CD4-positive, CD25-positive, alpha-beta regulatory T cell (primary cell): Measurements from ENCODE around the gene TMBIM1. TPM values are rescaled to one million over a fixed set of nuclear protein-coding genes. Genes with fewer than 3 reads are reported as not detected.

Experiments used
- ATAC-seq, 2 donors: fragments of 150-1000 bp; cut with Tn5 transposase; one replicate each; pipeline ENCODE4 v1.10.0; 2021; ENCODE audit warnings: low read depth in 2 of 2, moderate number of reproducible peaks in 2 of 2, moderate library complexity in 1 of 2
- DNase-seq, 3 donors: peaks; one replicate each; pipeline versions ENCODE4 v3.0.0 to v3.0.0-alpha.2; 2012 to 2022; ENCODE audit warnings: mixed read lengths in 1 of 3
- H3K27ac ChIP-seq: one replicate; pipeline ENCODE4 v1.7.0; 2013; ENCODE audit warnings: mild to moderate bottlenecking, low read length; ENCODE audit not compliant: insufficient read depth, poor library complexity, severe bottlenecking
- H3K27me3 ChIP-seq: one replicate; pipeline ENCODE4 v1.7.0; 2013; ENCODE audit warnings: low read length; ENCODE audit not compliant: control insufficient read depth, insufficient read depth
- H3K36me3 ChIP-seq: one replicate; pipeline ENCODE4 v1.7.0; 2013; ENCODE audit warnings: mild to moderate bottlenecking, low read length, moderate library complexity; ENCODE audit not compliant: control insufficient read depth, insufficient read depth
- H3K4me1 ChIP-seq: 2 replicates; pipeline ENCODE4 v1.7.0; 2013; ENCODE audit warnings: mild to moderate bottlenecking, low read length; ENCODE audit not compliant: insufficient read depth, control insufficient read depth, poor library complexity, severe bottlenecking
- H3K4me3 ChIP-seq: one replicate; pipeline ENCODE4 v1.7.0; 2013; ENCODE audit warnings: low read depth, mild to moderate bottlenecking, low read length, moderate library complexity
- H3K9me3 ChIP-seq, 2 experiments: 1 replicate in 1 of 2; 2 replicates in 1 of 2; pipeline ENCODE4 v1.7.0; 2013; ENCODE audit warnings: low read length in 2 of 2, mild to moderate bottlenecking in 1 of 2, moderate library complexity in 1 of 2; ENCODE audit not compliant: control insufficient read depth in 2 of 2
- H3K27ac Mint-ChIP-seq, 3 donors: one replicate each; pipeline ENCODE4 v1.8.0; 2020 to 2022; ENCODE audit warnings: mild to moderate bottlenecking in 3 of 3, mixed read lengths in 3 of 3, moderate library complexity in 2 of 3
- H3K27me3 Mint-ChIP-seq: one replicate; pipeline ENCODE4 v1.8.0; 2022; ENCODE audit warnings: mild to moderate bottlenecking, mixed read lengths
- H3K36me3 Mint-ChIP-seq: one replicate; pipeline ENCODE4 v1.8.0; 2020; ENCODE audit warnings: mixed read lengths
- H3K4me1 Mint-ChIP-seq, 4 donors: one replicate each; pipeline ENCODE4 v1.8.0; 2020 to 2022; ENCODE audit warnings: mixed read lengths in 4 of 4, mild to moderate bottlenecking in 1 of 4
- H3K4me3 Mint-ChIP-seq, 4 donors: one replicate each; pipeline ENCODE4 v1.8.0; 2020 to 2022; ENCODE audit warnings: mild to moderate bottlenecking in 4 of 4, mixed read lengths in 4 of 4, moderate library complexity in 3 of 4
- H3K9me3 Mint-ChIP-seq, 7 donors: one replicate each; pipeline ENCODE4 v1.8.0; 2020 to 2022; ENCODE audit warnings: mixed read lengths in 7 of 7, mild to moderate bottlenecking in 3 of 7, moderate library complexity in 2 of 7
- polyA plus RNA-seq, 4 donors: library from polyadenylated mRNA; unstranded; fragments of 300-500 nt; fragmentation: Illumina TruSeq; gene quantifications; one replicate each; pipeline ENCODE4 v1.2.3, GENCODE V29; 2021
- total RNA-seq: library from RNA; stranded (reverse); gene quantifications from one replicate; pipeline ENCODE4 v1.2.3, GENCODE V29; 2022

TMBIM1 gene
- total and polyA plus RNA-seq, 5 donors from 2014 or later = 96.4 to 180 (median 162) TPM

DNA sequence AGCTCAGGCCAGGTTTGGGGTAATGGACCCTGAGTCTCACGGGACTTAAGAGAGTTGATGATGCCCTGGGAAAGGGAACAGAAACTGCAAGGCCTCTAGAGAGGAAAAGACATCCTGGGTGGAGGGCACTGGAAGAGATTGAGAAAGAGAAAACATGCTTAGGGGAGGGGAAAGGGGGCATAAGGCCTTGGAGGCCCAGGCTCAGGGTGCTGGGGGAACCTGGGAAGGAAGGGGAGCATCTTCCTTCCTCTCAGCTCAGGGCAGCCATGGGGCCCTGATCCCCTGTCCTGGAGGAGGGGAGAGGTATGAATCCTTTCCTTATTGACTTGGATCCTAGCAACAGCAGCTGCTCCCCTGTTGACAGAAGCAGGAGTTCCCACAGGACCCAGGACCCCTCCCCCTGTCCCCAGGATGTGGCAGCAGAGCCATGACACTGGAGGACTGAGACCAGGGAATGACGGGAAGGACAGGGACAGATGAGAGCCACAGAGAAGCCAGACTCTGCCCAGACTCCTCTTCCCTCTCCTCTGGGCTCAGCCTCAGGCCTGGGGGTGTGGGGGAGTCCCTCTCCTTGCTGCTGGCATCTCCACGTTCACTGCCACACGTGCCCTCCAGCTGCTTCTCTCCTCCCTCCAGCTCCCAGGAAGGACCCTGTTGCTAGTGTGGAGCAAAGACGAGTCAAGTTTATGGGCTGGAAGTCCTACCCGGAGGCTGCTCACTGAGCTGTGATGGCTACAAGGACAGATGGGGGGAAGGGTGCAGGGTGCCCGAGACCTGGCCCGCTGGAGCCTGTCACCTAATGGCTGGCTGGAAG, 30.7 kb downstream of the TMBIM1 start:
- peaks cover 0 to 1% (median 0%) of the 10 kb centered on the region in 7 donors for H3K9me3 Mint-ChIP-seq

DNA sequence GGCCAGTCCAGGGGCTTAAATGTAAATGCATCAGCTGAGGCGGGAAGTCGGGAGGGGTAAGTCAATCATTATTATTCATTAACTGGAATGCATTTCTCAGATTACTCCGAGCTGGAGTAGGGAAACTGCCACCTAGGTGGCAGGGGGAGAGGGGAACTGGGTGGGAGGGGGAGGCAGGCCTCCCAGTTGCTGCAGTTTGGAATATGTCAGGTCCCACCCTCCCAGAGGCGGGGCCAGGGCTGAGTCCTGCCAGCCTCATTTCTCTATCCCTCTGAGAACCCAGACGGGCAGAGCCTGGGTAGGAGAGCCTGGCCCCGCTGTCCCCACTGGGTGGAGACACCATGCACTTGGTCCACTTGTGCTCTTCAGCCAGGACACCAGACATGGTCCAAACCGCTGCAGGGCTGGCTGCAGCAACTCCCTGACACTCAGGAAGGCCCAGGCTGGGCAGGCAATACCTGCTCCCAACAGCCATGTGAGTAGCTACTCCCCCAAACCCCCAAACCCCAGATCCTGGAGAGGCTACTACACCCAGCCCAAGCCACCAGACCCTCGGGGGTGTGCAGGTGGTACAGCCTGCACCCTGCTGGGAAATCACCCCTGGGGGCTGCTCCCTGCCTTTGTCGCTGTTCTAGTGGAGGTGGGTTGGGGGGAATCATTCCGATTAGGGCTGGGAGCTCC, 31.4 kb downstream of the TMBIM1 start, which contains the start of gene GPBAR1:
GPBAR1 (plus strand) TSS at position 274 of the 681 bp plus-strand sequence. CDS start 1,710 bp downstream, outside the sequence.
- Histone ChIP-seq H3K27ac (no peak within 1 kb of the TSS), H3K27me3 (no peaks in the 10 kb centered on the region), H3K4me3 (no peak within 1 kb of the TSS), H3K9me3 (no peaks in the 10 kb centered on the region), H3K36me3 (peaks cover 22% of the 10 kb centered on the region), H3K4me1 (peaks cover 6% of the 10 kb centered on the region)
- DNase-seq (no peak), ATAC-seq (no peak)
- H3K4me3 Mint-ChIP-seq = peak within 1 kb of the TSS in 1 of 4 donors; percentile 61
- H3K9me3 Mint-ChIP-seq = peaks cover 0 to 1% (median 0%) of the 10 kb centered on the region in 7 donors
- H3K36me3 Mint-ChIP-seq = peaks cover 12% of the 10 kb centered on the region
- peak within 1 kb of the TSS; percentile 80 to 85 (median 83) for H3K27ac Mint-ChIP-seq
- no peaks in the 10 kb centered on the region for H3K27me3 Mint-ChIP-seq
- H3K4me1 Mint-ChIP-seq = peaks cover 5 to 29% (median 12%) of the 10 kb centered on the region in 4 donors

More for the DNA sequence above, 30.7 kb downstream of the TMBIM1 start:
- H3K27me3 Mint-ChIP-seq = no peaks in the 10 kb centered on the region
- no peak overlapping the region for H3K27ac ChIP-seq
- peaks cover 13% of the 10 kb centered on the region for H3K36me3 Mint-ChIP-seq
- peaks cover 26% of the 10 kb centered on the region for H3K36me3 ChIP-seq
- DNase-seq (no peak), ATAC-seq (no peak)
- no peaks in the 10 kb centered on the region for H3K9me3 ChIP-seq
- peaks cover 5 to 31% (median 12%) of the 10 kb centered on the region in 4 donors for H3K4me1 Mint-ChIP-seq
- H3K27me3 ChIP-seq = no peaks in the 10 kb centered on the region
- no peak overlapping the region for H3K4me3 ChIP-seq
- peak overlapping the region in 1 of 3 donors; percentile 55 for H3K27ac Mint-ChIP-seq
- no peak overlapping the region for H3K4me3 Mint-ChIP-seq
- peaks cover 6% of the 10 kb centered on the region for H3K4me1 ChIP-seq

DNA sequence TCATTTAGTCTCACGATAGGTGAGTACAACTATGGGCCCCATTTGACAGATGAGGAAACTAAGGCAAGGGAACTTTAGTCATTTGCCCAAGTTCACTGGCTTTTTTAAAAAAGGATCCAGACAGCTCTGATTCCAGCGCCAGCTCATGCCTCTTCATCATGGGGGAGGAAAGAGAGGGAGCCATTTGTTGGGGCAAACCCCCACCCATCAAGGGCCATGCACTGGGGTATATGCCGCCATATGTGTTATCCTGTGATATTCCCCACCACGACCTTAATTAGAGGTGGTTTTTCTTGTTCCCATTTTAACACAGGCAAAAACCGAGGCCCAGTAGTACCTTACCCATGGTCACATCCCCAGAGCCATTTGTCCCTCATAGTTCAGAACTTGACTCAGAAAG, 32.1 kb downstream of the TMBIM1 start:
- Mint-ChIP-seq H3K36me3 (peaks cover 12% of the 10 kb centered on the region), H3K27ac (peak overlapping the region in 2 of 3 donors; percentile 80 to 83), H3K27me3 (no peaks in the 10 kb centered on the region), H3K4me3 (no peak overlapping the region), H3K9me3 (peaks cover 0 to 1% (median 0%) of the 10 kb centered on the region in 7 donors), H3K4me1 (peaks cover 5 to 27% (median 14%) of the 10 kb centered on the region in 4 donors)
- Histone ChIP-seq H3K27ac (no peak overlapping the region), H3K27me3 (no peaks in the 10 kb centered on the region), H3K36me3 (peaks cover 26% of the 10 kb centered on the region), H3K4me1 (peaks cover 6% of the 10 kb centered on the region), H3K9me3 (no peaks in the 10 kb centered on the region), H3K4me3 (no peak overlapping the region)
- ATAC-seq = no peak
- DNase-seq = no peak

DNA sequence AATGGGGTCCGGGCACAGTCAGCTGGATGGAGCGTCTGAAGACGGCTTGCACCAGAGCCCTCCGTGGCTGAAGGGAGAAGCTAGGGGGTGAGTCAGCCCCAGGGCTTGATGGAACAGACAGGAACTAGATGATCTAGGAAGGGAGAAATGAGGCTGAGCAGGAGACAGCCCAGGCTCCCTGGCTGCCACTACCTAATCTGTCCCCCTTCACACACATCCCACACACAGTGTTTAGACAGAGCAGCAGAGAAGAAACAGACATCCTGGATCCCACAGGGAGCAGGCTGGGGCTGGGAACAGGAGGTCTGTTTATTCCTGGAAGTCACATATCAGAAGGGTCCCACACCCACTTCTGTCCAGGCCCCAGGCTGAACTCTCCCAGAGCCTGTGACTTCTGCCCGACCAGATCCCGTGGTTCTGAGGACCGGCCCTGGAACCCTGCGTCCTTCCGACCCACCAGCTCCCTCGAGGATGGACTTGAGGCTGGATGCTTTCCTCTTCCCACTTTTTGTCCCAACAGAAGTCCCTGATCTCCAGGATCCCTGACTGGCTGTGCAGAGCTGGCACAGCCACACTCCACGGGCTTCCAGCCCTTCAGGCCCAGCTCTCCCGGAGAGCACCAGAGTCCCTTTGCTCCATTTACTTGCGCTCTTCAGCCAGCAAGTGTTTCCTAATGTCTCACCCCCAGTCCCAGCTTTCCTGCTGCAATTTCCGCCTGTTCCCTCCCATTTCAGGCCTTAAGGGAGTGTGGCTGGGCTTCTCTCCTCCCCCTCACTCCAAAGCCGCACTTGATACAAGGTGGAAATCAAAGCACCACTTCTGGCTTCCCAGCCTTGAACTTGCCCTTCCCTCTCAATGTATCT, 33.0 kb downstream of the TMBIM1 start:
- H3K27me3 ChIP-seq = no peaks in the 10 kb centered on the region
- peak overlapping the region; percentile 80 to 92 (median 83) for H3K27ac Mint-ChIP-seq
- H3K4me3 ChIP-seq = no peak overlapping the region
- H3K4me1 Mint-ChIP-seq = peaks cover 5 to 27% (median 16%) of the 10 kb centered on the region in 4 donors
- peak overlapping the region in 1 of 4 donors; percentile 61 for H3K4me3 Mint-ChIP-seq
- peaks cover 6% of the 10 kb centered on the region for H3K4me1 ChIP-seq
- DNase-seq (no peak), ATAC-seq (no peak)
- H3K27ac ChIP-seq = no peak overlapping the region
- H3K36me3 ChIP-seq = peaks cover 27% of the 10 kb centered on the region
- H3K9me3 Mint-ChIP-seq = no peaks in the 10 kb centered on the region
- H3K9me3 ChIP-seq = no peaks in the 10 kb centered on the region
- no peaks in the 10 kb centered on the region for H3K27me3 Mint-ChIP-seq
- H3K36me3 Mint-ChIP-seq = peaks cover 18% of the 10 kb centered on the region

DNA sequence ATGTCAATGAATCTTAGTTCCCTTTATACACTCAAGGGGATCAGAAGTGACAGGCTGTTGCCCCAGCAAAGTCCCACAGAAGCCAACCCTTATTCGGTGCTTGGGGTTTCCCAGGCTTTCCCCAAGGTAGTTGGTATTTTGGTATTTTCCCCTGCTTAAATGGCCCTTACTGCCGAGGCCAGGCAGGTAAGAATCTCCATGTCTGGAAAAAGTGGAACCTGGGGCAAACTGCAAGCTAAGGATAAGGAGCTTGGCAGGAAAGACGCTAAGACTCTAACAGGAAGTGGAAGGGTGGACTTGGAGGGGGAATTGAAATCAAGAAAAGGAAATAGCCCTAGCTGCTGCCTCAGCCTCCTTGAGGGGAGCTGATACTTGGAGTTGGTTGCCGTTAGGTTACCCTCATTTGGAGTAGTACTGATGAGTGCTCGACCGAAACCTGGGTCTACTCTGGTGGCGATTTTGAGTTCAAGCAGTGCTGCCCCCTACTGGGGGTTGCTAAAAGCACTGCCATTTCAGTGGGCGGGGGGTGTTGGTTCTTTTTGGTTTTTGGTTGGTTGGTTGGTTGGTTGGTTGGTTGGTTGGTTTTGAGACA, 34.8 kb downstream of the TMBIM1 start:
- peak overlapping the region; percentile 82 to 95 (median 92) for H3K27ac Mint-ChIP-seq
- no peaks in the 10 kb centered on the region for H3K9me3 Mint-ChIP-seq
- H3K36me3 Mint-ChIP-seq = peaks cover 23% of the 10 kb centered on the region
- DNase-seq (peak; percentile 40 to 78 (median 64)), ATAC-seq (peak; percentile 64 to 68)
- Histone ChIP-seq H3K27me3 (no peaks in the 10 kb centered on the region), H3K27ac (peak overlapping the region; percentile 73), H3K4me3 (peak overlapping the region; percentile 49), H3K9me3 (no peaks in the 10 kb centered on the region), H3K36me3 (peaks cover 36% of the 10 kb centered on the region), H3K4me1 (peaks cover 6% of the 10 kb centered on the region)
- peaks cover 5 to 30% (median 15%) of the 10 kb centered on the region in 4 donors for H3K4me1 Mint-ChIP-seq
- H3K4me3 Mint-ChIP-seq = peak overlapping the region; percentile 39 to 50 (median 44)
- no peaks in the 10 kb centered on the region for H3K27me3 Mint-ChIP-seq

DNA sequence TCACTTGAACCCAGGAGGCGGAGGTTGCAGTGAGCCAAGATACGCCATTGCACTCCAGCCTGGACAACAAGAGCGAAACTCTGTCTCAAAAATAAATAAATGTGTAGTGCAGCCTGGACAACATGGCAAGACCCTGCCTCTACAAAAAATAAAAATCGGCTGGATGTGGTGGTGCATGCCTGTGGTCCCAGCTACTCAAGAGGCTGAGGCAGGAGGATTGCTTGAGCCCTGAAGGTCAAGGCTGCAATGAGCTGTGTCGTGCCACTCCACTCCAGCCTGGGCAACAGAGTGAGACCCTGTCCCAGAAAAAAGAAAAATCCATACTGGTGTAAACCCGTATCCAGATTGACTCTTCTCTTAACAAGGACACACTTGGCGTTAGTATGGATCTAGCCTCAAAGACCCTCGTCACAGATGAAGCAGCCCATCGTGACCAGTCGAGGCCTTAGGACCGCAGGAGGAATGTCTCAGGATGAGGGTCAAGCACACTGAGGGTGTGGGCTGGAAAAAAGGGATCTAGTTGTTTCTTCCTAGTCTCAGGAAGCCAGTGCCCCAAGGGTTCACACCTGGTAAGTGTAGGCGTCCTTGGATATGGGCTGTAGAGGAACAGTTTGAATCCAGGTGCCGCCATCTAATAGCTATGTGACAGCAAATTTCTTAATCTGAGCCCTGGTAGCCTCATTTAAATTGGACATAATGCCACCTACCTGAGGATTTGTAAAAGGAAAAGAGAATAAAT, 35.5 kb downstream of the TMBIM1 start:
- H3K27ac Mint-ChIP-seq = peak overlapping the region; percentile 82 to 95 (median 92)
- H3K9me3 Mint-ChIP-seq = no peaks in the 10 kb centered on the region
- H3K4me3 Mint-ChIP-seq = peak overlapping the region in 1 of 4 donors; percentile 47
- Histone ChIP-seq H3K4me1 (peaks cover 6% of the 10 kb centered on the region), H3K4me3 (no peak overlapping the region), H3K36me3 (peaks cover 44% of the 10 kb centered on the region), H3K27me3 (no peaks in the 10 kb centered on the region), H3K9me3 (no peaks in the 10 kb centered on the region), H3K27ac (peak overlapping the region; percentile 73)
- ATAC-seq = no peak
- peaks cover 26% of the 10 kb centered on the region for H3K36me3 Mint-ChIP-seq
- H3K27me3 Mint-ChIP-seq = no peaks in the 10 kb centered on the region
- peaks cover 5 to 30% (median 15%) of the 10 kb centered on the region in 4 donors for H3K4me1 Mint-ChIP-seq
- peak in 1 of 3 donors; percentile 18 for DNase-seq
